HG02870 (cell line): ENCODE measurements around the gene DOK7.

Experiments used
- ATAC-seq: cut with Tn5 transposase; IDR thresholded peaks from one replicate; pipeline ENCODE4 v1.9.1; 2021; ENCODE audit warnings: mild to moderate bottlenecking, moderate library complexity; ENCODE audit not compliant: unreplicated experiment

The DOK7 gene

DNA sequence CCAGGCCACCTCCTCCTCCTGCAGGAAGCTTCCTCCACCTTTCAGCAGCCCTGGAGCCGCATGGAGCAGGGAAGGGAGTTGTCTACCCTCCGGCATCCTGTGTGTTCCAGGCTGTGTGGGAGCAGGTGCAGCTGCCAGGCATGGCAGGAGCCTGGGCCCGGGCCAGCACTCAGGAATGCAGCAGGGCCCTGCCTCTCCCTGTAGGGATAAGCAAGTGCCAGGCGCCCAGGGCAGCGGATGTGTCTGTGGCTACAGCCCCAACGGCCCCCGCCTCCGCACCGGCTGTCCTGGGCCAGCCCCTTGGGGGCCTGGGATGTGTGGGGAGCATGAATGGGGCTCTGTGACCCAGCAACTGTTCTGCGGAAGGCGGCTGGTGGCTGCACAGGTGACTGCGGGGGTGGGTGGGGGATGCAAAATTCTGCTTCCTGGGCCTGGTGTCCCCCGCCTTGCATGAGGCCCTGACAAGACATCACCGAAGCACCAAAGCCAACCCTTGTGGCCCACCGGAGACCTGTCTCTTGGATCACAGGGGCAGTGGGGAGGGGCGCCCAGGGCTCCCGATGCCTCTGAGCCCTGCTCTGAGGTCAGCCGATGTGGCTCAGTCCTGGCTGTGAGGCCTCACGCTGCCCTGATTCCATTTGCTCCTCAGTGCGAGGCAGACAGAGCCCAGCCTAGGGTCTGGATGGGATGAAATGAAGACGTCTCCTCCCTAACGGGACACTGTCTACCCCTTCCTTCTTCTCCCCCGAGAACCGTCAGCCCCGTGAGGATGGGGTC, 1.4 kb upstream of the DOK7 start:
- ATAC-seq: no peak

DNA sequence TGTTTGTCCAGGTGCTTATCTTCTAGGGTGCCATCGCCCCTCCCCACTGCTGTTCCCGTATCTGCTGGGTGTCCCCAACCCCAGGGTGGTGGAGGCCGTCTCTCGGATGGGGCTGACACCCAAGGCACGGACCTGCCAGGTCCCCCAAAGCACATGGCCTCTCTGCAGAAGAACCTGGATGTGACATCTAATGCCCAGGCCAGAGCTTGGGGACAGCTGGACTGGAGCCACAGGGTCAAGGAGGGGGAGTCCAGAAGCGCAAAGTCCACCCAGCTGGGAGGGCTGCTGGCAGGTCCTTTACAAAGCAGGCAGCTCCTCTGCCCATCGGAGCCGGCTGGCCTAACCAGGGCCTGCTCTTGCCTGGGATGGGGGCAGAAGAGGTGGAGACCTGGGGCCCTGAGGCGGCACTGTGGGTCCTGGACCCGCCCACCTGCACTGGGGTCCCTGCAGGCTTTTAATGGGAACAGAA, 751 bp upstream of the DOK7 start:
- no peak for ATAC-seq

DNA sequence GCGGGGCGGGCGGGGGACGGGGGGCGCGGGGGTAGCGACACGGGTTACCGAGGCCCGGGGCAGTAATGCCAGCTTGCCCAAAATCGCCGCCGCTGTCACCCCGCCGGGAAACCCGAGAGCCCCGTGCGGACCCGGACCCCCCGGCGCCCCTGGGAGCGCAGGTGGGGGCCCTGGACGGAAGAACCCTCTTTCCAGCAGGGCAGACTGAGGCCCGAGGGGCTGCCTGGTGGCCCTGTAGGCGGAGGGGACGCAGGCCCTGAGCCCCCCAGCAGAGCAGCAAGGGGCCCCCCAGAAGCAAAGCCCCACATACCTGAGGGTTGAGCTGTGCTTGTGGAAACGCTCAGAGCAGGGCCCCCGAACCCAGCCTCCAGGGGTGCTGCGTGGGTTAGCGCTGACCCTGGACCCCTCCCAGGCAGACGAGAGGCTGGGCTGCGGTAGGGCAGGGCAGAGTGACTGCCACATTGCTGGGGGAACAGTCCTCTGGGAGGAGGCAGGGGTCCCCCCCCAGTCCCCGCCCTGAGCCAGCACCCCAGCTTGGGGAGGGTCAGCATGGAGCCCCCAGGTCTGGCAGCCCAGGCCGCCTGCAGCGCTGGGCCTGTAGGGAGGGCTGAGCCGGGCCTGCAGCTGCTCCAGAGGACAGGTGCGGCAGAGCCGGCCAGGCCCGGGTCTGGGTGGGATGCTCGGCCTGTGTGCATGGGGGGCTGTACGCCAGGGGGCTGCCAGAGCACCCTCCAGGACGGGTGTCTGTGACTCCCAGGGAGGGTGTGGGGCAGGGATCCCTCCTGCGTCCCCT, 646 bp downstream of the DOK7 start:
- no peak for ATAC-seq

DNA sequence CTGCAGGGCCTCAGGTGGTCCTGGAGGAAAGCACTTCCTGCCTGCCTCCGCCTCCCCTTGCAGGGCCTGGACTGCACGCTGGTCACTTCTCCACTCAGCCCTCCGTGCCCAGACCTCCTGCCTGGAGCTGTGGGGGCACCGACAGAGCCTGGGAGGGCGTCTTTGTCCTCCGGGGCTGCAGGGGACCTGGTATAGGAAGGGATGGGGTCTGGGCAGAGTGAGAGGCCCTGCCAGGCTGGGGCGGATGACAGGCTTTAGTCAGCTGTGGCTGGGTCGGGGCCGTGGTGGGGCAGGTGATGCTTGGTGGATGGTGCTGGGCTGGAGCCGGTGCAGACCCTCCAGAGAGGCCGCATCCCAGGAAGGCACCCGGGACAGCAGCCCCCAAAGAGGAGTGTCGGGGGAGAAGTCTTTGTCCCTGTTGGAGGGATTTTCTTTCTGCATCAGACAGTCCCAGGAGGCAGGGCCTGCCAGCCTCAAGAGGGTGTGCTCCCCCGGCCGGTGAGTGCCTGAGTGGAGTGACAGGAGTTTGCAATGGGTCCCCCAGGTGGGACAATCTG, 1.3 kb downstream of the DOK7 start:
- ATAC-seq: no peak

DNA sequence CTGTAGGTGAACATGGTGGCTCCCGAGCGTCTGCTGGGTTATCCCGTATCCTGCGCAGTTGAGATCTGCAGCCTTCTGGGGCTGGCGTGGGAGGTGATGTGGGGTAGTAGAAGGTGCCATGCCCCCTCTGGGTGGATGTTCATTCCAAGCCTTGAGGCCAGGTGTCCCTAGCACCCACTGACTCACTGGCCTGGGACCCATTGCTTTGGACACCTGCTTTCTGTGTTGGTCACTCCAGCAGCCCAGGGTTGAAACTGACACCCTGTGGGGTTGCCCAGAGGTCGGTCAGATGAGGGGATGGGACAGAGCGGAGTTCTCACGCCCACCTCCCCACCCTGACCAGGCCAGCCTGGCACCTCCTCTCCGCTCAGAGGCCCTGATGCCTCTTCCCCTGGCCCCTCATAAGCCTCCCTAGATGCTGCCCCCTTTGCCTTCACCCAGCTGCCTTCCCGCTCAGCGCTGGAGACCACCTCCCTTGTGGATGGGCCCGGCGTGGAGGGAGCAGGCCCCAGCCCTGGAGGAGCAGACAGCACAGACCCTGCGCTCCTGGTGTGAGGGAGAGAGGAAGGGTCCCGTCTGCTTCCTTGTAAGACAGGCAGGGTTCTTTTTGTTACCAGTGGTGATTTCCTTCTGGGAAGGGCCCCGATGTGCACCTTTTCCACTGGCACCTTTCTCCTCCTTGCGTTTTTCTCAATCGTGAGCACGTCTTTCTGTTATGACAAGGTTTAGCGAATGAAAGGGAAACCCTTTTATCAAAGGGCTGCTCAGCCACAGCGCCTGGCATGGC, 2.0 kb downstream of the DOK7 start:
- no peak for ATAC-seq

DNA sequence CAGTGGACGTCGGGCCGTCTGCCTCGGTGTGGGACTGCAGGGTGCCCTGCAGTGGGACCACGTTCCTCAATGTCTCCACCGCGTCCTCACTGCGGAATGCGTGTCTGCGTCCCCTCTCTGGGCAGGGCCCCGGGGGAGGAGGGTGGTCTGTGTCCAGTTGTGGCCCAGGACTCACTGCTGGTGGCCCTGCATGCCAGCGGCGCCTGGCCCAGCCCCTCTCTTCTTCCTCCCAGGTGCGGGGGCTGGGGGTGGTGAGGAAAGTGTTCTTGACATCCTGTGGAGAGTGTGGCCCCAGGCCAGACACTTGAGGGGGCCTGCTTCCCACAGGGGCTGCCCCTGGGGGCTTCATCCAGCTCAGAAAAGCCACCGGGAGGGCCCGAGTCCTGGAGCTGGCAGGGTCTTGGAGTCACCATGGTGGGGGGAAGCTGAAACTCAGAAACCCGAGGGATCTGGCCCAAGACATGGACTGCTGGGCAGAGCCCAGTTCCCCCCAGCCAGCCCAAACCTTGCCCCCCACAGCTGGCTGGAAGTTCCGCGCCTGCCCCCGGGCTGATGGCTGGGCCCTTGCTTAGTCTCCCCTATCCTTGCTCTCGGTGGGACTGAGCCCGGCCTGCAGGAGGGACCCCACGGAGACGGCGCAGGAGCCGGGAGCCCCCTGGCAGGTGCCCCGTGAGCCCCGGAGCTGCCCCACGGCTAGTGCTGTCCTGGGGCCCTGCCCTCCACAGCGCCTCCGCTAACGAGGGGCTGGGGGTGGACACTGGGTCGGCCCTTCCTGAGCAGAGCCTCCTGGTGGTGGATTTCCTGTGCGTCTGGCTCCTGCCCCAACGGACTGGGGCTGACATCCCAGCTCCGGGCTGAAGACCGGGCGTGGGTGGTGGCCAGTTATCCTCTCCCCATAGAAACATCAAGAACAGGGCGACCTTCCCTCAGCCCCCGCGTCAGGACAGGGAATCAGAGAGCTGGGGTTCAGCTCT, 2.9 kb downstream of the DOK7 start:
- ATAC-seq: no peak

DNA sequence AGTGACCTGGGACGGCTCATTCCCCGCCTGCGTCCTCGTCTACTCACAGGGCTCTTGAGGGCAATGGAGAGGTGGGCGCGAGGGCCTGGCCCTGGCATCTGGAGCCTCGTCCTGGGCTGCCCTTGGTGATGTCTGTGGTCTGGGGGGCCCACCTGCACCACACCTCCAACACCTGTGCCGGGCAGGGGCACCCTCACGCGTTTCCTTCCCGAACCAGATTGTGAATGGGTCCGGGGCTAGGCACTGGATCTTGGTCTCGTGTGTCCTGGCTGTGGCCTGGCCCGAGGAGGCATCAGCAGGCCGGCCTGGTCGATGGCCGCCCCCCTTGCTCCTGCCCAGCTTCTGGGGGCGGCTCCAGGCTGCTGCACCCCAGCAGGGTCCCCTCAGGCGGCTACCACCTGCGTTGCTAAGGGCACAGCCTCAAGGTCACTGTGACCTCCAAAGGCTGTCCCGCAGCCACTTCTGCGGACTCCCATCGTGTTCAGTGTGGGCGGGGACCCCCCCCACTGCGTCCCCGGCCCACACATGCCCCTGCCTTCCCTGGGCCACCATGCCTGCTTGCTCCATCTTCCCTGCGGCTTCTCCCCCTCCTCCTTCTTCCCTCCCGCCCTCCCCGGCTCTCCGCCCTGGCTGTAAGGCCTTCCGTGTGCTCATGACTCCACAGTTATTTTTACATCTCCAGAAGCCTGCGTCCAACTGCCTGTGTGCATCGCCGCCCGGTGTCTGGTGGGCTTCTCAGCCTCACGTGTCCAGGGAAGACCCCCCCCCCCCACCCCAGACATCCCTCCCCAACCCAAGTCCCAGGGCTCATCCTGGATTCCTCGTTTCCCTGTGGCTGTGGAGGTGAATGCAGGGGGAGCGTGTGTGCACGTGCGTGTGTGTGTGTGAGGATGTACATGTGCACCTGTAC, 3.8 kb downstream of the DOK7 start:
- ATAC-seq: no peak

DNA sequence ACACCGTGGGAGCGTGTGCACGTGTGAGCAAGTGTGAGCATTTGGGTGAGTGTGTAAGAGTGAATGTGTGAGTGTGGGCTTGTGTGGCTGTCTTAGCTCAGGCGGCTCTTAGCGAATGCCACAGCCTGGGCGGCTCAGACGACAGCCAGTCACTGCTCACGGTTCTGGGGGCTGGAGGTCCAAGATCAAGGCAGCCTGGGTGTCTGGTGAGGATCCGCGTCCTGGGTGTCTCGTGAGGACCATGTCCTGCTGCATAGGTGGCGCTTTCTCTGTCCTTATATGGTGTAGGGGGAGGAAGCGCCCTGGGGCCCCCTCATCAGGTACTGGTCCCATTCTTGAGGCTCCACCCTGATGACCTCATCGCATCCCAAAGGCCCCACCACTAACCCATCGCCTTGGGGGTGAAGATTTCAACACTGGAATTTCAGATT, 4.5 kb downstream of the DOK7 start:
- ATAC-seq: no peak

DNA sequence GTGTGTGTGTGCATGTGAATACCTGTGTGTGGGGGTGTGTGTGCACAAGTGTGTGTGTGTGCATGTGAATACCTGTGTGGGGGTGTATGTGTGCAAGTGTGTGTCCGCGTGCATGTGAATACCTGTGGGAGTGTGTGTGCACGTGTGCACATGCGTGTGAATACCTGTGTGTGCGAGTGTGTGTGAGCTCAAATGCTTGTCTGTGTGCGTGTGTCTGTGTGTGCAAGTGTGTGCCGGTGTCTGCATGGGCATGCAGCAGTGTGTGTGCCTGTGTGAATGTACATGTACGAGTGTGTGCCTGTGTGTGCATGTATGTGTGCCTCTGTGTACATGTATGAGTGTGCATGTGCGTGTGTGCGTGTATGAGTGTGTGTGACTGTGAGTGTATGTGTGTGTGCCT, 5.0 kb downstream of the DOK7 start:
- no peak for ATAC-seq

DNA sequence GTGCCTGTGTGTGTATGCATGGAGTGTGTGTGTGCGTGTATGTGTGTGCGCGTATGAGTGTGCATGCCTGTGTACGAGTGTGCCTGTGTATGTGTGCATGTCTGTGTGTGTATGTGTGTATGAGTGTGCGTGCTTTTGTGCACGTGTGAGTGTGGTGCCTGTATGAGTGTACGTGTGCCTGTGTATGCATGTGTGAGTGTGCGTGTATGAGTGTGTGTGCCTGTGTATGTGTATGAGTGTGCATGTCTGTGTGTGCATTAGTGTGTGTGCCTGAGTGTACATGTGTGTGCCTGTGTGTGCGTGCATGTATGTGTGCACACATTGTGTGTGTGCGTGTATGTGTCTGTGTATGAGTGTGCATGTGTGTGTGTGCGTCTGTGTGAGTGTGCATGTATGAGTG, 5.7 kb downstream of the DOK7 start:
- no peak for ATAC-seq

DNA sequence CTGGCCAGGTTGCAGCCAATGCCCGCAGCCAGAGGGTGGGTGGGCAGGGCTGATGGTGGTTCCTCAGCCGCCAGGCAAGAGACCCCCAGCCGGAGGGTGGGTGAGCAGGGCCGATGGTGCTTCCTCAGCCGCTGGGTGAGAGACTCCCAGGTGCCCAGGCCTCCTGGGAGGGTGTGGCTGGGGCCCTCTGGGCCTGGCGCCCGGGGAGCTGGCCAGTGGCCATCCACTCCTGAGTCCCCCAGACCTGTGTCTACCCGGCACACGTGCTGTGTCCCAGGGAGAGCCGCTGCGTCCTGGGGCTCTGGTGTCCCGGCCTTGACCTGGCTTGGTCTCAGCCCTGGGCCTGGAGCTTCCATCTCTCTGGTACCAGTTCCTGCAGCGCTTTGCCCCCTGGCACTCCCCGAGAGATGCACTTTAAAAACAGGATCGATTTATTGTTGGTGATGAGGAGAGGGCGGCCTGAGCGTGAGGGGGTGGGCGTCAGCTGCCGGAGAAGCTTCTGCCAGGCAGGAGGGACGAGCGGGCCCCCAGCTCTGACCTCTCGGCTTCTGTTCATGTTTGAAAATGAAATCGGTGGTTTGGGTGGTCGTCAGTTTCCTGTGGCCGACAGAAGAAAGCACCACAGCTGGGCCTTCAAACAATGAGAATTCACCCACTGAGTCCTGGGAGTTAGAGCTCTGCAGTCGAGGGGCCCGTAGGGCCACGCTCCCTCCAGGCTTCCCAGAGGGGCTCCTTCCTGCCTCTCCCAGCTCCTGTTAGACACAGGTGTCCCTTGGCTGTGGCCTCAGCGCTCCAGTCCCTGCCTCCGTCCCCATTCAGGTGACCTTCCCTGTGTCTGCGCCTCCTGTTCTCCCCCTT, 6.5 kb downstream of the DOK7 start:
- ATAC-seq: no peak

DNA sequence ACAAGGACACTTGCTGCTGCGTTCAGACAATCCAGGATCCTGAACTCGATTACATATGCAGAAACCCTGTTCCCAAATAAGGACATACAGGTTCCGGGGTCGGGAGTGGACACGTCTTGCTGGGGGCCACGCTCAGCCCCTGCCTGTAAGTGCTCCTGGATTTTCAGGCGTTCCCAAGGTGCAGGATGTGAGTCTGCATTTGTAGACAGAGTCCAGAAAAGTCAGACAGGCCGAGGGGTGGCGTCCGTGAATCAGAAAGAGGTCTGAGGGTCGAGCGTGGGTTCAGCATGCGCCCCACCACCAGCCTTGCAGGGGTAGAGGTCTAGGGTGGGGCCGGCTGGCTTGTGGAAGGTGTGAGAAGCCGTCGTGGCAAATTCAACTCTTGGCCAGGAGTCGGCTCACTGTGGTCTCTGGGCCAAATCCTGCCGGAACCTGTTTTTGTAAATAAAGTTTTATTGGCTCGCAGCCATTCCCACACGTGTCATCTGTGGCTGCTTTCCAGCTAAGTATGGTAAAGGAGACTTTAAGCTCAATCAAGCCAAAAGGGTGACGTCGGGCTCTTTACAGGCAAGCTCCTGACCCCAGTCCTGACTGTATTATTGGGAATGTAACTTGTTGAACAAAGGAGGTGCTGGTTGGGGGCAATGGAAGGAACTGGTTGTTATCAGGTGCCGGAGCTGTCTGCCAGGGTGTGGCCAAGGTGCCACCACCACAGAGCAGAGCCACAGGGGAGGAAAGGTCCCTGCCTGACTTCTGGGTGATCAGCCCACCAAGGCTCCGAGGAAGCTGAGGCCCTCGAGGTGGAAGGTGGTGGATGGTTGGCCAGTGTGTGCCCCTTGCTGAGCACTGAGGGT, 7.4 kb downstream of the DOK7 start:
- ATAC-seq: no peak

DNA sequence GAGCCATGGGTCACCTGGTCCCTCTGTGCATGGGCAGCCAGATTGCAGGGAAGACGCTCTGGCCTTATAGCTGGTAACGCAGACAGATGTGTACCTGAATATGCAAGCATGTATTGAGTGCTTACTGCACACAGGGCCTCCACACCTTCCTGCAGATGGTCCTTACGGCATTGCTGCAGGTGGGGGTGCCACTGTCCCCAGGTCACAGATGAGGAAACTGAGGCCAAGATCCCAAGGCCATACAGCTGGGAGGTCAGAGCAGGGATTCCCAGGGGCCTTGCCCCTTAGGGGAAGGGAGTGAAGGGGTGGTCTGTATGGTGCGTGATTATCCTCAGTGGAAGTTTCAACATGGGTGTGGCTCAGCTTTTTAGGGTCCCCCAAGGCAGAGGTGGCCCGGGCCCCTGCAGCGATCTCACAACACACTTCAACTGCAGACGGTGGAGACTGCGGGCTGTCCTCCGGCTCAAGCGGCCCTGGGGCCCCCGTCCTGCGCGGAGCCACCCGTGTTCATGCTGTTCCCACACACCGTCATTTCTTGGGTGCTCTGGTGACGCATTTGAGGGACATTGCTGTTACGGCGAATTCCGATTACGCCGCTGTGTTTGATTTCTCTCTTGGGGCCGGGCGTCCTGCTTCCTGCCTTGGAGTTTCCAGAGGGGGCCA, 8.1 kb downstream of the DOK7 start:
- no peak for ATAC-seq

DNA sequence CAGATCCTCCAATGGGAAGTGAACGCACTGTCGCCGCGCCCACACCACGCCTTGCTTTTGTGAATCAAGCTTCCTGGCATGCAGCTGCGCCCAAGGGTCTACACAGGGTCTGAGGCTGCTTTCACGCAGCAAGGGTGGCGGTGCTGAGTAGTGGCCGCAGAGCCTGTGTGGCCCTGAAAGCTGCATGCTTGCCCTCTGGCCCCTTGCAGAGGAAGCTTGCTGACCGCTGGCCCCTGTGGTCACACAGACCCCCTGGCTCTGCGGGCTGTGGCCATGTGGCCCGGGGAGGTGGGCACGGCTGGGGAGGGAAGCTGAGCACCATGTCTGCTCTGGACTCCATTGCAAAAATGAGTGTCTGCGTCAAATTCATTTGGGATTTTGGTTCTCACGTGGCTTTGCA, 8.8 kb downstream of the DOK7 start:
- ATAC-seq: no peak

DNA sequence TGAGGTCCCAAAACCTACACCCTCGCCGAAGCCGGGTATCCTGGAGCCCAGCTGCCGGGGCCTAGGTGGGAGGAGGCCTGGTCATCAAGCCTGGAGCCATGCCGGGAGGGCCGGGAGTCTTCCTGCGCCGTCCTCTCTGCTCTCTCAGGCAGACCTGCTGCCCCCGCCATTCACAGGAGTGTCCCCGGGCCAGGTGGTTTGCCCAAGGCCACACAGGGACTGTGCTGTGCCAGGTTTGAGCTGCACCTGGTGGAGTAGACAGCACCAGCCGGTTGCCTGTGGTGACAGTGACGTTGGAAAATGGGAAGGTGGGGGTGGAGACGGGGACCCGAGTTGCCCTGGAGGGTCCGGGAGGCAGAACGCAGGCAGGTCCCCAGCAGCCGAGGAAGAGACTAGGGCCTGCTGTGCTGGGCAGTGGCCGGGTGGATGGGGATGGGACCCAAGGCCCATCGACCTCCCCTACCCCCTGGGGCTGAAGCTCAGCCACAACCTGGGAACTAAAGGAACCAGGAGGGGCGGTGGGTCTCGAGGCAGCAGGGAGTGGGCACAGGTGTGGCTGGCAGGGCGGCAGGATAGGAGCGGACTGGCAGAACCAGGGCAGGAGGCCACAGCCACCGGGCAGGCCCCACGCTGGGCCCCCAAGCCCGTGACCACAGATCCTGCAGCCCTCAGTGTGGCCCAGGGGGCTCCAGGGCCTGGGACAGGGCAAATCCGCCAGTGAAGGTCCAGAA, 9.5 kb downstream of the DOK7 start:
- no peak for ATAC-seq
